K562 (cell line): ENCODE measurements around the gene CDT1. TPM values are rescaled to one million over a fixed set of nuclear protein-coding genes. Genes with fewer than 3 reads are reported as not detected.

Experiments
- CREB1 ChIP-seq, 2 experiments: sonication (generic) in 1 of 2; formaldehyde crosslinking in 1 of 2; IDR thresholded peaks; 2 replicates each; pipeline versions ENCODE4 v1.6.1 to v1.8.0; 2012 to 2022; ENCODE audit warnings: inconsistent platforms in 1 of 2, mild to moderate bottlenecking in 1 of 2, missing genetic modification reagents in 1 of 2, moderate library complexity in 1 of 2
- DNMT1 ChIP-seq: fragments of 450-650 bp; IDR thresholded peaks from 2 replicates; pipeline ENCODE4 v1.6.1; 2016; ENCODE audit warnings: antibody characterized with exemption, mild to moderate bottlenecking
- HDAC3 ChIP-seq: fragments of 450-650 bp; IDR thresholded peaks from 2 replicates; pipeline ENCODE4 v1.6.1; 2018; ENCODE audit warnings: borderline replicate concordance, mild to moderate bottlenecking, moderate library complexity; ENCODE audit not compliant: partially characterized antibody
- MBD2 ChIP-seq: sonication (generic); IDR thresholded peaks from 2 replicates; pipeline ENCODE4 v1.6.1; 2016; ENCODE audit warnings: low read depth, borderline replicate concordance
- PHB ChIP-seq: fragments of 250-450 bp; sonication (Bioruptor Pico); IDR thresholded peaks from 2 replicates; pipeline ENCODE4 v1.5.0; 2021
- POLR2G ChIP-seq: fragments of 200-400 bp; formaldehyde crosslinking; IDR thresholded peaks from 2 replicates; pipeline ENCODE4 v1.6.1; 2017; ENCODE audit warnings: low read depth, mild to moderate bottlenecking, antibody characterized with exemption, low read length, moderate library complexity
- POU5F1 ChIP-seq: fragments of 150-350 bp; IDR thresholded peaks from 2 replicates; pipeline ENCODE4 v1.6.1; 2014; ENCODE audit warnings: borderline replicate concordance, low read length, low read depth, mild to moderate bottlenecking; ENCODE audit not compliant: partially characterized antibody
- PPARD ChIP-seq: fragments of 250-450 bp; sonication (Bioruptor Pico); IDR thresholded peaks from 2 replicates; pipeline ENCODE4 v1.8.0; 2022; ENCODE audit warnings: inconsistent platforms, mild to moderate bottlenecking, moderate library complexity
- RB1 ChIP-seq: fragments of 450-650 bp; IDR thresholded peaks from 2 replicates; pipeline ENCODE4 v1.6.1; 2017; ENCODE audit warnings: low read depth, mild to moderate bottlenecking
- RBM14 ChIP-seq: fragments of 200-400 bp; formaldehyde crosslinking; IDR thresholded peaks from 2 replicates; pipeline ENCODE4 v1.6.1; 2018; ENCODE audit warnings: low read depth, mild to moderate bottlenecking, low read length, moderate library complexity, borderline replicate concordance; ENCODE audit not compliant: insufficient read depth
- SAFB2 ChIP-seq: fragments of 200-400 bp; formaldehyde crosslinking; IDR thresholded peaks from 2 replicates; pipeline ENCODE4 v1.6.1; 2018; ENCODE audit warnings: borderline replicate concordance, low read length, low read depth, moderate library complexity; ENCODE audit not compliant: severe bottlenecking
- SMAD1 ChIP-seq: fragments of 150-350 bp; IDR thresholded peaks from 2 replicates; pipeline ENCODE4 v1.6.1; 2014; ENCODE audit warnings: low read length, low read depth; ENCODE audit not compliant: partially characterized antibody
- SRF ChIP-seq, 2 experiments: fragments of 250-450, 450-650 bp in 1 of 2; sonication (Bioruptor Pico) in 1 of 2; sonication (generic) in 1 of 2; formaldehyde crosslinking; IDR thresholded peaks; 2 replicates each; pipeline versions ENCODE4 v1.5.0 to v1.5.1; 2020 to 2022; ENCODE audit warnings: mild to moderate bottlenecking in 1 of 2, missing genetic modification reagents in 1 of 2
- STAG1 ChIP-seq: sonication (generic); formaldehyde crosslinking; IDR thresholded peaks from 2 replicates; pipeline ENCODE4 v1.5.0; 2020; ENCODE audit warnings: missing genetic modification reagents, borderline replicate concordance
- TAF7 ChIP-seq: fragments of 450-650 bp; IDR thresholded peaks from 2 replicates; pipeline ENCODE4 v1.6.1; 2016; ENCODE audit warnings: missing genetic modification characterization, missing compliant biosample characterization
- TRIM24 ChIP-seq, 2 experiments: fragments of 450-650 bp; IDR thresholded peaks; 2 replicates each; pipeline ENCODE4 v1.6.1; 2016
- TSC22D4 ChIP-seq: fragments of 450-650 bp; IDR thresholded peaks from 2 replicates; pipeline ENCODE4 v1.6.1; 2016; ENCODE audit warnings: missing genetic modification characterization, missing biosample characterization, control low read depth
- XRCC5 ChIP-seq: fragments of 200-400 bp; formaldehyde crosslinking; IDR thresholded peaks from 2 replicates; pipeline ENCODE4 v1.6.1; 2017; ENCODE audit warnings: low read depth, mild to moderate bottlenecking, low read length
- ZFP36 ChIP-seq: fragments of 150-350 bp; IDR thresholded peaks from 2 replicates; pipeline ENCODE4 v1.6.1; 2018; ENCODE audit warnings: low read length, low read depth; ENCODE audit not compliant: partially characterized antibody
- ZNF717 ChIP-seq: fragments of 250-450 bp; sonication (Bioruptor Pico); IDR thresholded peaks from 2 replicates; pipeline ENCODE4 v1.5.0; 2021
- polyA plus RNA-seq, 8 experiments: library from polyadenylated mRNA; depleted of rRNA in 4 of 8; stranded (reverse) in 5 of 8; unstranded in 3 of 8; fragments of >200 nt; fragmentation: Nextera tagmentation in 2 of 8; fragmentation: Illumina TruSeq in 1 of 8; extraction: Ambion mirVana in 2 of 8; extraction: Trizol in 1 of 8; gene quantifications; 2 replicates each; pipeline versions ENCODE4 v1.2.1 to v1.2.3, GENCODE V29; 2011 to 2014; ENCODE audit warnings: inconsistent platforms in 1 of 8, missing spikeins in 1 of 8
- total RNA-seq, 7 experiments: library from RNA; depleted of rRNA in 6 of 7; stranded (reverse); fragments of >200 nt in 6 of 7; fragmentation: Illumina TruSeq in 2 of 7; extraction: Trizol in 2 of 7; gene quantifications; 2 replicates each; pipeline versions ENCODE4 v1.2.1 to v1.2.3, GENCODE V29; 2011 to 2021; ENCODE audit warnings: low replicate concordance in 1 of 7
- TF ChIP-seq, protein P1 (sequence below): sonication (generic); formaldehyde crosslinking; IDR thresholded peaks from 2 replicates; pipeline ENCODE4 v1.8.0; 2022; ENCODE audit warnings: mild to moderate bottlenecking, low read depth, missing genetic modification reagents
- TF ChIP-seq, protein P2 (sequence below): conservative IDR thresholded peaks from 2 replicates; pipeline ENCODE4 v1.6.1; 2011; ENCODE audit warnings: low read depth, mild to moderate bottlenecking, low read length; ENCODE audit not compliant: control insufficient read depth
- TF ChIP-seq, protein P3 (sequence below): fragments of 450-650 bp; IDR thresholded peaks from 2 replicates; pipeline ENCODE4 v1.6.1; 2016; ENCODE audit warnings: missing biosample characterization, missing genetic modification characterization
- TF ChIP-seq, protein P4 (sequence below): sonication (generic); formaldehyde crosslinking; IDR thresholded peaks from 2 replicates; pipeline ENCODE4 v1.8.1; 2022; ENCODE audit warnings: missing genetic modification reagents

CDT1 gene
- total and polyA plus RNA-seq, 9 of the 15 experiments (the other 6 are each of a cell fraction or from before 2014, with no cell fraction given), result 0.92 to 178 (median 14.2) TPM

DNA sequence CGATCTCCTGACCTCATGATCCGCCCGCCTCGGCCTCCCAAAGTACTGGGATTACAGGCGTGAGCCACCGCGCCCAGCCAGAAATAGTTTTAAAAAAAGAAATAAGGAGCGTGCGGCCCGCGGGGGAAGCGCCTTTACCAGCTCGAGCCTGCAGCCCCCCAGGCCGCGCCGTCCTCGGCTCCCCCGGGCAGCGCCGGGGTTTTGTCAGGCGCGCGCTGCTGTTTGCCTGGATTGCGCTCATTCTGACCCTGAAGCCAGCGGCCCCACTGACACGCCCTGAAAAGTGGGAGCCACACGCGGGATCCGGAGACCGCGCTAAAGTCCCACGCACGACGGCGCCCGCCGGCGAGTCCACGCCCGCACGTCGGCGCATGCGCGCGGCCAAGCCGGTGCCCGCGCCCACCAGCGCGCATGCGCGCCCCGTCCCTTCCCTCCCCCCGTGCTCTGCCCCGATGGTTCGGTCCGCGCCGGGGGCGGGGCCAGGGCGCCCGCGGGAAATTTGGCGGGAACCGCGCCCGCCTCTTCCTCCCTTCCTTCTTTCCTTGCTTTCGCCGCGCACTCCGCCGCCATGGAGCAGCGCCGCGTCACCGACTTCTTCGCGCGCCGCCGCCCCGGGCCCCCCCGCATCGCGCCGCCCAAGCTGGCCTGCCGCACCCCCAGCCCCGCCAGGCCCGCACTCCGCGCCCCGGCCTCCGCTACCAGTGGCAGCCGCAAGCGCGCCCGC is at the start of gene CDT1 (continued):
- TF ChIP-seq HDAC3 (no peak), PPARD (CRISPR knock-in tag) (no peak), RB1 (peak; percentile 100), POU5F1 (peak; percentile 33), CREB1 (IDR thresholded peaks at IDR 0.05) (no peak; the same call in 1 of the 2 replicates), CREB1 (CRISPR knock-in tag; IDR thresholded peaks at IDR 0.05) (no peak), MBD2 (no peak; the same call in 1 of the 2 replicates), STAG1 (no peak), RBM14 (no peak), XRCC5 (no peak), SRF (CRISPR knock-in tag; IDR thresholded peaks at IDR 0.05) (no peak), SAFB2 (no peak), DNMT1 (no peak), TAF7 (no peak), TSC22D4 (tag) (no peak), ZNF717 (CRISPR knock-in tag) (no peak), TRIM24 (IDR thresholded peaks at IDR 0.05) (no peak), SMAD1 (no peak), ZFP36 (no peak), PHB (no peak), POLR2G (peak; percentile 86)
- TF ChIP-seq, protein P1, sequence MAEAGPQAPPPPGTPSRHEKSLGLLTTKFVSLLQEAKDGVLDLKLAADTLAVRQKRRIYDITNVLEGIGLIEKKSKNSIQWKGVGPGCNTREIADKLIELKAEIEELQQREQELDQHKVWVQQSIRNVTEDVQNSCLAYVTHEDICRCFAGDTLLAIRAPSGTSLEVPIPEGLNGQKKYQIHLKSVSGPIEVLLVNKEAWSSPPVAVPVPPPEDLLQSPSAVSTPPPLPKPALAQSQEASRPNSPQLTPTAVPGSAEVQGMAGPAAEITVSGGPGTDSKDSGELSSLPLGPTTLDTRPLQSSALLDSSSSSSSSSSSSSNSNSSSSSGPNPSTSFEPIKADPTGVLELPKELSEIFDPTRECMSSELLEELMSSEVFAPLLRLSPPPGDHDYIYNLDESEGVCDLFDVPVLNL (CRISPR knock-in tag), result peak; percentile 71; the same call in 1 of the 2 replicates
- TF ChIP-seq, protein P2, sequence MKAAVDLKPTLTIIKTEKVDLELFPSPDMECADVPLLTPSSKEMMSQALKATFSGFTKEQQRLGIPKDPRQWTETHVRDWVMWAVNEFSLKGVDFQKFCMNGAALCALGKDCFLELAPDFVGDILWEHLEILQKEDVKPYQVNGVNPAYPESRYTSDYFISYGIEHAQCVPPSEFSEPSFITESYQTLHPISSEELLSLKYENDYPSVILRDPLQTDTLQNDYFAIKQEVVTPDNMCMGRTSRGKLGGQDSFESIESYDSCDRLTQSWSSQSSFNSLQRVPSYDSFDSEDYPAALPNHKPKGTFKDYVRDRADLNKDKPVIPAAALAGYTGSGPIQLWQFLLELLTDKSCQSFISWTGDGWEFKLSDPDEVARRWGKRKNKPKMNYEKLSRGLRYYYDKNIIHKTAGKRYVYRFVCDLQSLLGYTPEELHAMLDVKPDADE, result 0 out of 2 replicates have a peak, but pooled peaks have one; percentile 50
- TF ChIP-seq, protein P3, sequence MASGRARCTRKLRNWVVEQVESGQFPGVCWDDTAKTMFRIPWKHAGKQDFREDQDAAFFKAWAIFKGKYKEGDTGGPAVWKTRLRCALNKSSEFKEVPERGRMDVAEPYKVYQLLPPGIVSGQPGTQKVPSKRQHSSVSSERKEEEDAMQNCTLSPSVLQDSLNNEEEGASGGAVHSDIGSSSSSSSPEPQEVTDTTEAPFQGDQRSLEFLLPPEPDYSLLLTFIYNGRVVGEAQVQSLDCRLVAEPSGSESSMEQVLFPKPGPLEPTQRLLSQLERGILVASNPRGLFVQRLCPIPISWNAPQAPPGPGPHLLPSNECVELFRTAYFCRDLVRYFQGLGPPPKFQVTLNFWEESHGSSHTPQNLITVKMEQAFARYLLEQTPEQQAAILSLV (tag), result no peak
- TF ChIP-seq, protein P4, sequence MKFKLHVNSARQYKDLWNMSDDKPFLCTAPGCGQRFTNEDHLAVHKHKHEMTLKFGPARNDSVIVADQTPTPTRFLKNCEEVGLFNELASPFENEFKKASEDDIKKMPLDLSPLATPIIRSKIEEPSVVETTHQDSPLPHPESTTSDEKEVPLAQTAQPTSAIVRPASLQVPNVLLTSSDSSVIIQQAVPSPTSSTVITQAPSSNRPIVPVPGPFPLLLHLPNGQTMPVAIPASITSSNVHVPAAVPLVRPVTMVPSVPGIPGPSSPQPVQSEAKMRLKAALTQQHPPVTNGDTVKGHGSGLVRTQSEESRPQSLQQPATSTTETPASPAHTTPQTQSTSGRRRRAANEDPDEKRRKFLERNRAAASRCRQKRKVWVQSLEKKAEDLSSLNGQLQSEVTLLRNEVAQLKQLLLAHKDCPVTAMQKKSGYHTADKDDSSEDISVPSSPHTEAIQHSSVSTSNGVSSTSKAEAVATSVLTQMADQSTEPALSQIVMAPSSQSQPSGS (CRISPR knock-in tag), result no peak
